ENCODE results near the gene MAP2K3.

Gene MAP2K3

GRCh38 chr17:21284319-21285163 is at the start of gene MAP2K3:
Gene MAP2K3, plus strand, starts transcription at chr17:21284711. Its CDS starts 210 bp downstream, at chr17:21284921.
- DNase-seq (ENCODE audit: low read depth): peak; percentile 100

DNA sequence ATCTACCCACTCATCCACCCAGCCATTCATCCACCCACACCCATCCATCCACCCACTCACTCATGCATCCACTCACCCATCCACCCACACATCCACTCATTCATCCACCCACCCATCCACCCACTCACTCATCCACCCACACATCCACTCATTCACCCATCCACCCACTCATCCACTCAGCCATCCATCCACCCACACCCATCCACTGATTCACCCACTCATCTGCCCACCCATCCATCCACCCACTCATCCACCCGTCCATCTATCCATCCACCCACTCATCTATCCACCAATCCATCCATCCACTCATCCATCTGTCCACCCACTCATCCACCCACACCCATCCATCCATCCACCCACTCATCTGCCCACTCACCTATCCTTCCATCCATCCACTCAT is 48.6 kb upstream of the MAP2K3 start:
- no peak for DNase-seq (ENCODE audit: low read depth)

- peak; percentile 59 for DNase-seq (ENCODE audit: low read depth)
Observed at GRCh38 chr17:21239680-21240368, 44.7 kb upstream of the MAP2K3 start.

DNA sequence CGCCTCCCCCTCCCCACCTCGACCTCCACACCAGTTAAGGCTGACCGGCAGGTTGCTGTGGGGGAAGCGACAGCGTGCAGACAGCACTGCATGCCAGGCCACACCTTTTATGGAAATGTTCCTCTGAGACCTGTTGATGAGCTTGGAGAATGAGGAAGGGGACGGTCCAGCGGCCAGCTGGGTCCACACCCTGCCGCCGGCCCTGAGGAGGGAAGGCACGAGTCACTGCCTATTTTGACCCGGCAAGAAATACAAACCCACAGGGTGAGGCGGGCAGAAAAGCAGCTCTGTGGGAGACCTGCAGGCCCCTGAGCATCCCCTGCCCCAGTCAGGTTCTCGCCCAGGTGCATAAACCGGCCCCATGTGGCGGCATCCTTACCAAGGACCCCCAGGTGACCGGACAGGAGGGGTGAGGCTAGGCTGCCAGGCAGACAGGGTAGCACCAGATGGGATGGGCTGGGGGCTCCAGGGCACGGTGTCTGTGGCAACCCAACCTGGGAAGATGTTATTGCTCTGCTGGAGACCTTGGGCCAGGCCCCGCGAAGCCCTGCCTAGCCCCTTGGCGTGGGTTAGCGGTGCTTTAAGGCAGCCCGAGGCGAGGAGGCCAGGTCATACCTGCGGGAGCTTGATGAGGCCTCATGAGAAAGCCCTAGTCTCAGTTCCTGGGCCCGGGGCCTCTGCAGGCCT is 44.0 kb upstream of the MAP2K3 start:
- no peak for DNase-seq (ENCODE audit: low read depth)

DNA sequence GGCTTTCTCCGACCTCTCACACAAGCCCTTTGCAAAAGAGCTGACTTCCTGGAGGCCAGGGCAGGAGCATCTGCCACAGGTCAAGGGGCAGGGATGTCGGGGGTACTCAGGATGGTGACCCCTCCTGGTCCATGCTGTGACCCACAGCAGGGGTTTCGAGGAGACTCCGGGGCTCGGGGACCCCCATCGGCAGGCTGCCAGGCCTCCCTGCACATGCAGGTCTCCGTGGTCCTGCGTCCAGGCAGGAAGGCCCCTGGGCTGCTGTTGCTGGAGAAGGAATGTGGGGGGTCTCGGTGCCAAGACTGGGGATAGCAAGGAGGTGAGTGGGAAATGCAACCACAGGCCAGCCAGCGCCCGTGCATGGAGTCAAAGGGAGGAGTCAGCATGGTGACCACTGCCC is 42.9 kb upstream of the MAP2K3 start:
- no peak for DNase-seq (ENCODE audit: low read depth)

GRCh38 chr17:21242026-21242697 is 42.3 kb upstream of the MAP2K3 start:
- peak; percentile 44 for DNase-seq (ENCODE audit: low read depth)

DNA sequence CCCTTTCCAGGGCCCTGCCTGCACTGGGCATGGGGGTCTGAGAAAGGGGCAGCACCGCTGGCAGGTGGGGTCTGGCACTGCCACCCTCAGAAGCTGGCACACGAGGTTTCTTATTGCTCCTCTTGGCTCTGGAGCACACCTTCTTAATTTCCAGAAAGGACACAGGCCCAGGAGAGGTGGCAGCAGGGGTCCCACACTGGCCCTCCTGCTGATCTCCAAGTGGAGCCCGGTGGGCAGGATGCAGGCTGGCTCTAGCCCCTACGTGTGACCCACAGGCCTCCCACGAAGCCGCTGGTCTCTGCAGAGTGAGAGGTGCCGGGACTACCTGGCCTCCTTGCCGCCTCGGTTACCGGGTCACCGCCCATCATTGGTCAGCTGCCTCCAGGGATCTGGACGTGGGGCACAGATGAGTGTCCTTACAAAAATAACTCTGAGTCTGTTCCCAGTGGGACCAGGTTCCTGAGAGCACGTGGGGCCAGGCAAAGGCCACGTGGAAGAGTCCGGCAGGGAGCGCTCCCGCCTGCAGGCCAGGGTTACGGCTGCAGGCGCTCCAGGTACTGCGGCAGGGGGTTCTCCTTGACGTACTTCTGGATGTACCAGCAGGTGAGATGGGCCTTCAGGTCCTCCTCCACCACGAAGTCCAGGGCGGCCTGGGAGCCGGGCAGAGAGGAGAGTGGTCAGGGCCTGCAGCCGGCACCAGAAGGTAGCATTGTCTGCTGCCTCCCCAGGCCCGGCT is 41.6 kb upstream of the MAP2K3 start:
- DNase-seq (ENCODE audit: low read depth): no peak

DNA sequence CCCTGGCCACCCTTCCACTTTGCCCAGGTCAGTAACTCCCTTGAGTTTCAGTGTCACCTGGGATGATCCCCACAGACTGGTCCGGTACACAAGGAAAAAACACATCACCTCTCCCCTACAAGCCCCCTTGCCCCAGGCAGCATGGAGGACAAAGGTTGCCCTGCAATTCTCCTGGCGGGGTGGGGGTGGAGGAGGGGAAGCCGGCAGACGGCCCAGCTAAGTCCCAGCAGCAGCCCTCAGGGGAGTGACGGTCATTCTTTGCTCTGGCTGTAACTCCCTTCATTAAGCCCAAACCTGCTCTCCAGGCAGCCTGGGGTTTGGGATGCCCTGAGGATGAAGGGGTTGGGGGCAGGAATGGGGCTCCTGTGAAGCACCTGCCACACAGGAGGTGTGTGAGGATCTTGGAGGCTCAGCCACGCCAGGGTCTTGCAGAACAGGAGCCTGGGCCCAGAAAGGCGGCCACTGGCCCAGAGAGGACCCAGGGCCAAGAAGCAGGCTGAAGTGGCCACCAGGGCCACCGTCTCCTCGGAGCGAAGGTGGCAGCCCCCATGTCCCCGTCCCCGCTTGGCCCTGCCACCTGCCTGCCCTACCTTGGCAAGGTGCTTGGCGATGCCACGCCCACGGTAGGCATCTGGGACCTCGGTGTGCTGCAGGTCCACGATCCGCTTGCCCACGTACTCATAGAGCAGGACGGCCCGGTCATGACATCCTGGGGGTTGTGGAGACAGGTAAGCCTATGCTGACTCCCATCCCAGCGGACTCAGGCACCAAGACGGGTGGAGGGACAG is 40.8 kb upstream of the MAP2K3 start:
- no peak for DNase-seq (ENCODE audit: low read depth)

- no peak for DNase-seq (ENCODE audit: low read depth)
Observed at GRCh38 chr17:21245639-21246084, 38.8 kb upstream of the MAP2K3 start.

- DNase-seq (ENCODE audit: low read depth): no peak
Observed at GRCh38 chr17:21246698-21247097, 37.8 kb upstream of the MAP2K3 start.

DNA sequence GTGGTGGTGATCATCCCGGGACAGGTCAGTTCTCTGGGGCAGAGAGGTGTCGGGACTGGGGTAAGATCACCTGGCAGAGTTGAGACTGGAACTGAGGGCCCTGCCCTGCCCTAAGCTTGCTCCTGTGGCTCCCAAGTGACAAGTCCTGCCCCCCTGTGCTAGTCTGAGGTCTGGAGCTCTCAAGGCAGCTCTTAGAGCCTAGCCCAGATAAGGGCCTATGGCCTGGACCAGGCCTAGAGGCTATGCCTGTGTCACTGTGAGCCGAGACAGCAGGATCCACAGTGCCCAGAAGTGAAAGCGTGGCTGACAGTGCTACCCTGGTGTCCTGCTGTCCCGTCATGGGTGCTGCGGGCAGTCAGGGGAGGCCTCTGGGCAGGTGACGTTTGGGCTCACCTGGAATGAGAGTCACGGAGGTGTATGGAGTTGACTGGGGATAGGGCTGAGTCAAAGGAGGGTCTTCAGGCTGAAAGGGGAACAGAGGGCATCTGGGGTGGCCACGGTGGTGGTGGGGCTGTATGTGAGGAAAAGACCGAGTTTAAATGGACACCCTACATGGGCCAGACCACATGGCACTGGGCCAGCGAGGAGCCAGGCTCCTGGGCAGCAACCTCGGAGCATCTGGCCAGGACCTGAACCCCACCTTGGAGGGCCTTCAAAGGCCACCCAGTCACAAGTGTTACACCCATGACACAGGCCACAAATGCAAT is 36.8 kb upstream of the MAP2K3 start:
- no peak for DNase-seq (ENCODE audit: low read depth)

GRCh38 chr17:21248500-21248899 is 36.0 kb upstream of the MAP2K3 start:
- no peak for DNase-seq (ENCODE audit: low read depth)

GRCh38 chr17:21249086-21249795 is 35.3 kb upstream of the MAP2K3 start:
- DNase-seq (ENCODE audit: low read depth): no peak

DNA sequence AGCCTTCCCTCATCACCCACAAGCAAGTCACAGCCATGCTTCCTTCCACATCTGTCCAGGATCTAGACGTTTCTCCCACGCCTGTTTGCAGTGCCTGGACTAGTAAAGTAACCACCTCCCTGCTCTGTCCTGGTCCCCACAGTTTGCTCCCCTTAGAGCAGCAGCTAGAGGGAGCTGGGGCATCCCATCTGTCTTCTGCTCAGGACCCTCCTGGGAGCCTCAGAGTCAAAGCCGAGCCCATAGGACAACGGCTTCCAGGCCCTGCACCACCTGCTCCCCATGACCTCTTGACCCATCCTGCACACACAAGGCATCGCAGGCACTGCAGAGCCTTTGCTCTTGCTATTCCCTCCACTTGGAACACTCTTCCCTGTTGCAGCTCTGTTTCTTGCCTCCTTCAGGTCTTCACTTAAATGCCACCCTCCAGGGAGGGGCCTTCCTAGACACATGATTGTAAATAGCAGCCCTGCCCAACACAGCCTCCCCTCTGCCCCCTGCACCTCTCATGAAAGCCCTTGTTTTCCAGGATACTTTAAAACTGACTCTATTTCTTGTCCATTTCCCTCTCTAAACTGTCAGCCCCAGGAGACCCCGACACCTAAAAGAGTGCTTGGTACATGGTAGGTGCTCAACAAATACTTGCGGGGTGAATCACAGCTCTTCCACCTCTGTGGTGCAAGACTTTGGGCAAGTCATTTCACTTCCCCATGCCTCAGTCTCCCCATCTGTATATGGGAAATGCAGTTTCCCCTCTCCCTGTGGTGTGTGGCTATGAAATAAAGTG is 34.4 kb upstream of the MAP2K3 start:
- no peak for DNase-seq (ENCODE audit: low read depth)

DNA sequence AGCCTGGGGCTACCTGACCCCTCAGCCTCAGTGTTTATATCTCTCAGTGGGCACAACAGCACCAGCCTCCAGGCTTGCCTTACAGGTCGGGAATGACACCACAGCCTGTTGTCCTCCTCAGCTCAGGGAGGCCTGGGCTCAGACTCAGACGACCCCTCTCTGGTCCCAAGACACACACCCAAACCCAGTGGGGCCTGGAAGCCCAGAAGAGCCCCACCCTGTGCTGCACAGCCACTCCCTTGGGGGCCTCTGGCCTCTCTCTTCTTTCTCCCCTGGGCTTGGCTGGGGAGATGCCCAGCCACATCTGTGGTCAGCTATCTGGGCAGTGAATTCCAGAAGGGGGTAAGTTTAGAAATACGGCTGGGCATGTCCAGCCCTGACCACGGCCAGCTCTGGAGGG is 33.7 kb upstream of the MAP2K3 start:
- no peak for DNase-seq (ENCODE audit: low read depth)

DNA sequence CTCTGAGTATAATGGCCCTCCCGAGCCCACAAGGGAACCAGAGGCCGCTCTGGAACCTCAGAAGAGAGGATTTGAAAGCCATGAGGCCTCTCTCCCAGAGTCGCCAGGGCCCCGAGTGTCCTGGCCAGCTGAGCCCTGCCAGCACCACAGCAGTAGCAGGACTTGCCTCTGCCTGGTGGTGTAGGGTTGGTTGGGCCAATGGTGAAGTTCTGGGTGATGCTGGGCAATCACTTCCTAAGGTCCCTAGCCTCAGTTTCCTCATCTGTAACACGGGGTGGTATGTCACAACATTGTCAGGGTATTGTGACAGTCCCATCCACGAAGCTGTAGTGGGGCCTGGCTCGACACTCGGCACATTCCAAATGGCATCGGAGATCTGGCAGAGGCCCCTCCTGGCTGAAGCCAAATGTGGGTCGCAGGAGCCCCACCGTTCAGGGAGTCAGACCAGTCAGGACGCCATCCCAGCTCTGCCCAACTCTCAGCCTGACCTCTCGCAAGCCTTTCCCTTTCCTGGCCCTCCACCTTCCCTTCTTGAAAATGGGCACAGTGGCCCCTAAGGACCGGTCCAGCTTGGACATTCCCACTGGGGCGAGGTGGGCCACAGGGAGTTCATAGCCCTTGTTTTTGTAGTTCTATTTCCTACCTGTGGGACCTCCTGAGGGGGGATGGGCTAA is 33.0 kb upstream of the MAP2K3 start:
- DNase-seq (ENCODE audit: low read depth): no peak

- DNase-seq (ENCODE audit: low read depth): no peak
Observed at GRCh38 chr17:21252289-21252795, 32.2 kb upstream of the MAP2K3 start.

Measured in ELR (cell line).